Gastrocnemius medialis (tissue), 4 donors: ENCODE data around the gene TMEM132C. TPM values are rescaled to one million over a fixed set of nuclear protein-coding genes. Genes with fewer than 3 reads are reported as not detected.

Experiments
- ATAC-seq, 2 donors: fragments of 150-250 bp; one replicate each; pipeline ENCODE4 v1.9.1; 2016
- DNase-seq, 2 donors: peaks; one replicate each; pipeline ENCODE4 v3.0.0-alpha.2; 2019
- H3K27ac ChIP-seq, 4 donors: fragments of 200-600 bp; sonication (generic); 1 replicate in 1 of 4; 2 replicates in 3 of 4; pipeline ENCODE4 v1.5.1; 2016 to 2018; ENCODE audit warnings: mild to moderate bottlenecking in 2 of 4, moderate library complexity in 1 of 4
- H3K27me3 ChIP-seq, 3 donors: fragments of 200-600 bp; sonication (generic) in 2 of 3; 1 replicate in 1 of 3; 2 replicates in 2 of 3; pipeline versions ENCODE4 v1.5.1 to v1.6.0; 2016 to 2019; ENCODE audit warnings: mild to moderate bottlenecking in 1 of 3, moderate library complexity in 1 of 3
- H3K36me3 ChIP-seq, 2 donors: fragments of 200-600 bp; sonication (generic) in 1 of 2; one replicate each; pipeline ENCODE4 v1.5.1; 2017 to 2018
- H3K4me1 ChIP-seq, 2 donors: fragments of 200-600 bp; sonication (generic) in 1 of 2; one replicate each; pipeline ENCODE4 v1.5.1; 2016 to 2017; ENCODE audit warnings: mild to moderate bottlenecking in 2 of 2
- H3K4me3 ChIP-seq, 4 donors: fragments of 200-600 bp; sonication (generic) in 3 of 4; 1 replicate in 1 of 4; 2 replicates in 3 of 4; pipeline ENCODE4 v1.5.1; 2016 to 2019; ENCODE audit warnings: mild to moderate bottlenecking in 2 of 4
- H3K9me3 ChIP-seq, 3 donors: fragments of 200-600 bp; sonication (generic) in 2 of 3; 1 replicate in 1 of 3; 2 replicates in 2 of 3; pipeline ENCODE4 v1.5.1; 2016 to 2019
- CTCF ChIP-seq, 5 experiments: fragments of 450-650 bp in 3 of 5; fragments of 200-600 bp in 2 of 5; sonication (generic) in 2 of 5; IDR thresholded peaks in 4 of 5; conservative IDR thresholded peaks in 1 of 5; 1 replicate in 4 of 5; 2 replicates in 1 of 5; pipeline ENCODE4 v1.5.1; 2016 to 2019; ENCODE audit warnings: antibody characterized with exemption in 5 of 5, mild to moderate bottlenecking in 3 of 5, moderate library complexity in 3 of 5
- POLR2A ChIP-seq, 2 donors: fragments of 450-650 bp; IDR thresholded peaks; one replicate each; pipeline ENCODE4 v1.6.1; 2017; ENCODE audit warnings: antibody characterized with exemption in 2 of 2, mild to moderate bottlenecking in 2 of 2, moderate library complexity in 2 of 2
- in situ Hi-C, 4 donors: fragments of 200-750 bp; cut with MboI; loops; one replicate each; pipeline versions ENCODE4 v1.15.0 to v1.8.0; 2017; ENCODE audit warnings: low sequenced_read_pairs in 4 of 4
- intact Hi-C: fragments of 100-400 bp; cut with DNase I; formaldehyde crosslinking; loops from one replicate; pipeline ENCODE4 v1.15.1; 2023; ENCODE audit warnings: low total_unique reads
- total RNA-seq, 4 donors: library from RNA; depleted of rRNA; stranded (reverse); fragments of >200 nt; gene quantifications; one replicate each; pipeline versions ENCODE4 v1.1.0 to v1.2.3, GENCODE V29; 2016

Gene TMEM132C
- total RNA-seq, 4 donors from 2014 or later: 0.24 to 0.82 (median 0.68) TPM

DNA sequence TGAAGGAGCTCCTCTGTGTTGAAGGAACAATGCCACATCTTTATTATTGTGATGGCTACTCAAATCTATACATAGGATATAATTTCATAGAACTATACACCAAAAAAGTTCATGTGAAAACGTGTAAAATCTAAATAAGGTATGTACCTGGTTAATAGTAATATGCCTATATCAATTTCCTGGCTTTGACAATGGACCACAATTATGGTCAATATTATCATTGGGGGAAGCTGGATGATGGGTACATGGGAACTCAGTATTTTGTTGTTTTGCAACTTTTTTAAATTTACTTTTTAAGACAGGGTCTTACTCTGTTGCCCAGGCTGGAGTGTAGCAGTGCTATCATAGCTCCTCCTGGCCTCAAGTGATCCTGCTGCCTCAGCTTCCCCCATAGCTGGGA lies 270.7 kb downstream of the TMEM132C start:
- DNase-seq (no peak), ATAC-seq (no peak)
- H3K27me3 ChIP-seq: no peaks in the 10 kb centered on the region
- H3K36me3 ChIP-seq: no peaks in the 10 kb centered on the region
- in situ Hi-C loops (no loop called here), intact Hi-C loops (no loop called here)
- no peaks in the 10 kb centered on the region for H3K9me3 ChIP-seq
- no peaks in the 10 kb centered on the region for H3K4me1 ChIP-seq
- H3K4me3 ChIP-seq: no peak overlapping the region
- no peak overlapping the region for H3K27ac ChIP-seq
- TF ChIP-seq CTCF (IDR thresholded peaks at IDR 0.05 in 4 of 5, conservative IDR thresholded peaks at IDR 0.05 in 1 of 5) (no peak), POLR2A (IDR thresholded peaks at IDR 0.05) (no peak)

- no peaks in the 10 kb centered on the region for H3K27me3 ChIP-seq
- no peaks in the 10 kb centered on the region for H3K9me3 ChIP-seq
- no peaks in the 10 kb centered on the region for H3K4me1 ChIP-seq
- H3K36me3 ChIP-seq: no peaks in the 10 kb centered on the region
- in situ Hi-C loops: no loop called here
- no peak for DNase-seq
- no peak for TF ChIP-seq POLR2A (IDR thresholded peaks at IDR 0.05)
- TF ChIP-seq CTCF (IDR thresholded peaks at IDR 0.05 in 4 of 5, conservative IDR thresholded peaks at IDR 0.05 in 1 of 5): no peak
- no peak for ATAC-seq
- intact Hi-C loops: no loop called here
- H3K4me3 ChIP-seq: no peak overlapping the region
- no peak overlapping the region for H3K27ac ChIP-seq
These were observed 275.9 kb downstream of the TMEM132C start for GRCh38 chr12:128542844-128543243.

GRCh38 chr12:128543460-128543859 lies 276.5 kb downstream of the TMEM132C start:
- ATAC-seq (no peak), DNase-seq (no peak)
- no peak overlapping the region for H3K27ac ChIP-seq
- no peaks in the 10 kb centered on the region for H3K4me1 ChIP-seq
- H3K9me3 ChIP-seq: no peaks in the 10 kb centered on the region
- TF ChIP-seq CTCF (IDR thresholded peaks at IDR 0.05 in 4 of 5, conservative IDR thresholded peaks at IDR 0.05 in 1 of 5) (no peak), POLR2A (IDR thresholded peaks at IDR 0.05) (no peak)
- in situ Hi-C loops: no loop called here
- no peak overlapping the region for H3K4me3 ChIP-seq
- H3K36me3 ChIP-seq: no peaks in the 10 kb centered on the region
- H3K27me3 ChIP-seq: no peaks in the 10 kb centered on the region
- intact Hi-C loops: no loop called here

- no peaks in the 10 kb centered on the region for H3K9me3 ChIP-seq
- DNase-seq: no peak
These were observed 277.0 kb downstream of the TMEM132C start for GRCh38 chr12:128543971-128544370.

More at GRCh38 chr12:128543971-128544370, 277.0 kb downstream of the TMEM132C start:
- Histone ChIP-seq H3K36me3 (no peaks in the 10 kb centered on the region), H3K27ac (no peak overlapping the region), H3K27me3 (no peaks in the 10 kb centered on the region), H3K4me3 (no peak overlapping the region), H3K4me1 (no peaks in the 10 kb centered on the region)
- intact Hi-C loops: no loop called here
- in situ Hi-C loops: no loop called here
- TF ChIP-seq CTCF (IDR thresholded peaks at IDR 0.05 in 4 of 5, conservative IDR thresholded peaks at IDR 0.05 in 1 of 5) (no peak), POLR2A (IDR thresholded peaks at IDR 0.05) (no peak)
- ATAC-seq: no peak
